Peyer's patch (tissue), 4 donors: ENCODE data around the gene ELK4.

Experiments used
- CTCF ChIP-seq, 6 experiments: fragments of 450-650 bp in 4 of 6; fragments of 200-600 bp in 2 of 6; sonication (generic) in 1 of 6; IDR thresholded peaks; one replicate each; pipeline ENCODE4 v1.5.1; 2017 to 2019; ENCODE audit warnings: antibody characterized with exemption in 6 of 6, mild to moderate bottlenecking in 3 of 6, moderate library complexity in 1 of 6
- POLR2A ChIP-seq, 2 donors: fragments of 450-650 bp; IDR thresholded peaks; one replicate each; pipeline ENCODE4 v1.5.1; 2017; ENCODE audit warnings: antibody characterized with exemption in 2 of 2, mild to moderate bottlenecking in 2 of 2, moderate library complexity in 2 of 2

- no peak for TF ChIP-seq CTCF (IDR thresholded peaks at IDR 0.05)
- no peak for TF ChIP-seq POLR2A (IDR thresholded peaks at IDR 0.05)
Observed at GRCh38 chr1:205610901-205611466, 20.8 kb downstream of the ELK4 start.
